ENCODE results near the gene SFSWAP.
"Not testable (repeated sequence)": the region's sequence is repeated elsewhere in the genome, so short reads cannot be mapped to it uniquely, and the experiment has no call there.

SFSWAP gene

DNA sequence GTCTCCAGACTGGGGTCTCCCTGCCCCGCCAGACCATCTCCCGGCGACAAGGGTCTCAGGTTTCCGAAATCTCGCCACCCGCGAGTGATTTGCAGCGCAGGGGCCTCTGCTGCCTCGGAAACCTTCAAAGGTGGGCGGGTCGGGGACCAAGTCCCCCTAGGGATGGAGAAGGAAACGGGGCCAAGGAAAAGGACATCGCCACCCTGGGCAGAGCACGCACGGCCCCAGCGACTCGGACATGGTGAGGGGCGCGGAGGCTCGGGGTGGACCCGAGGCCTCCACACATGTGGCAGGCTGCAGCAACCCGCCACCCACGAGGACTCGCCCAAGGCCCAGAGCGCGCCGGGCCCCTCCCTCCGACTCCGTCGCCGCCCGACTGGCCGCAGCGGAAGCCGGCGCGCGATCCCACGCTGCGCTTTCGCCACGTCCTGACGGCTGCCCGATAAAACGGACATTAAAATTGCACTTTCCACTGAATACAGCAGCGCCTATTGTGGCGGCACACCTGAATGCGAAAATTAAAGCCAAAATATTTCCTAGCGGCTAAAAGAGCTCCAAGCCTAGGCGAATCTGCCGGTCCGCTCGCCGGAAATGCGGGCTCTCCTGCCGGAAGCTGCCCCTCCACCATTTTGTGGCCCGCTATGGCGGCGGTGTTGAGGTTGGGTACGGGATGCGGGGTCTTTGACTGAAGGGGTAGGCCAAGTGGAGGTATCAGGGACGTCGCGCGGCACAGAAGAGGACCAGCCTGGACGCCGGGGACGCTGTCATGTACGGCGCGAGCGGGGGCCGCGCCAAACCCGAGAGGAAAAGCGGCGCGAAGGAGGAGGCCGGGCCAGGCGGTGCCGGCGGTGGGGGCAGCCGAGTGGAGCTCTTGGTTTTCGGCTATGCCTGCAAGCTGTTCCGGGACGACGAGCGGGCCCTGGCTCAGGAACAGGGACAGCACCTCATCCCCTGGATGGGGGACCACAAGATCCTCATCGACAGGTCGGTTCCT lies at the start of gene SFSWAP:
Gene SFSWAP, plus strand, starts transcription at position 627 of the 994 bp plus-strand sequence. Its CDS starts 140 bp downstream, at position 767.
- no peak for DNase-seq

GRCh38 chr12:131661170-131661985 lies 49.5 kb upstream of the SFSWAP start:
- not testable (repeated sequence) for DNase-seq

DNA sequence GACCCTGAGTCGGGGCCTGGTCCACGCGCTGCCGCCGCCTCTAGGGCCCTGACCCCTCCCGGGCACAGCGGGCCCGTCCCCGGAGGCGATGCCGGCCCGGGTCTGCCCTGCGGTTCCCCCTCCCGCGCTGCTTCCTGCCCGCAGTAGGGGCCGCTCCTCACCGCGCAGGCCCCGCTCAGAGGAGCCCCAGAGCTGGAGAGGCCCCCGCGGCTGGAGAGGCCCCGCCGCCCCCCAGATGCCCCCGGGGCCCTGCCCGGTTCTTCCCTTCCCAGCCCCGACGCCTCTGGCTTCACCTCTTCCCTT lies 49.0 kb upstream of the SFSWAP start:
- not testable (repeated sequence) for DNase-seq

DNA sequence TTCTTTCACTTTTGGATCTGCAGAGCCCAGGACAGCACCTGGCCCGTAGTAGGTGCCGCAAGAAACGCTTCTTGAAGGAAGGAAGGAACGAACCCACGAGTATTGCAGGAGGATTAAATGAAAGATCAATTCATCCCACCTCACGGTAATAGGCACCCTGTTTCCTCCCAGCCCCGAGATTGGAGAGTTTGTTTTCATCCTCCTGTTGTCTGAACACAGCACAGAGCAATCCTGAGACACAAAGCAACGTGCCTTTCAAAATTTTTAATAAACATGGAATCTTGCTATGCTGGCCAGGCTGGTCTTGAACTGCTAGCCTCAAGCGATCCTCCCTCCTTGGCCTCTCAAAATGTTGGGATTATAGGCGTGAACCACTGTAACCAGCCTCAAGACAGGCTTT lies 48.5 kb upstream of the SFSWAP start:
- DNase-seq = not testable (repeated sequence)

DNA sequence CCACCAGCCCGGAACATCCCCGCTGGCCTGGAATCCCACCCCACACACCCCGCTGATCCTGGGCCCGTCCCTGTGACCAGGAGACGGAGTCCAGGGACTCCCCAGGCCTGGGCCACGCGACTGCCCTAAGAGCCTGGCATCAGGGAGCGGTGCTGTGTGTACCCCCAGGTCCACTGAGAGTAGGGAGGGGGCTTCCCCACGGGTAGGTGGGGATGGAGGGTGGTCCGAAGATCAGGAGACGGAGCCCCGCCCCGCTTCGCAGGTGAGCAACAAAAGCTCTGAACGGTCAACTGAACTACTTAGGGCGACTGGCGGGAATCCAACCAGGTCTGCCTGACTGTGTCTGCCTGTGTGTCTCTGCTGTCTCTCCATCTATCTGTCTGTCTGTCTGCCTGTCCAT lies 45.2 kb upstream of the SFSWAP start:
- not testable (repeated sequence) for DNase-seq

DNA sequence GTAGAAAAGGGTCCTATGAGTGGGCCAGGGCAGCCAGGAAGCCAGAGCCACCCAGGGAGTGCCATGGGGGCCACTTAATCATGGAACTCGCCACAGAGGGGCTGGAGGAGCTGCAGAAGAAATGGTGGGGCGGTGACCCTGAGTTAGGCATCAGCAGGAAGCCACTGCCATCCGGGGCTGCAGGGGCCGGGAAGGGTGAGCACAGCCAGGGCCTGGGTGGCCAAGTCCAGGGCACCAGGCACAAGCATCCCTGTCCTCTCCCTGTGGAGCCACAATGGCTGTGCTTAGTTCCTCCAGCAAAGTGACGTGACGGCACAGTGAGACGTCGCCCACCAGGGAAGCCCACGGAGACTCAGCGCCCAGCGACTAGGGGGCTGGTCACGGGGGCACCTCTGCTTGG lies 44.4 kb upstream of the SFSWAP start:
- DNase-seq = not testable (repeated sequence)

GRCh38 chr12:131666978-131667601 lies 43.8 kb upstream of the SFSWAP start:
- DNase-seq = not testable (repeated sequence)

GRCh38 chr12:131671276-131671675 lies 39.6 kb upstream of the SFSWAP start:
- no peak for DNase-seq

GRCh38 chr12:131671871-131672270 lies 39.0 kb upstream of the SFSWAP start:
- no peak for DNase-seq

GRCh38 chr12:131672311-131672940 lies 38.5 kb upstream of the SFSWAP start:
- DNase-seq = no peak

GRCh38 chr12:131672941-131673887 lies 37.7 kb upstream of the SFSWAP start:
- DNase-seq = no peak

- DNase-seq = no peak
Observed at GRCh38 chr12:131673888-131674257, 37.0 kb upstream of the SFSWAP start.

GRCh38 chr12:131674373-131674772 lies 36.5 kb upstream of the SFSWAP start:
- no peak for DNase-seq

DNA sequence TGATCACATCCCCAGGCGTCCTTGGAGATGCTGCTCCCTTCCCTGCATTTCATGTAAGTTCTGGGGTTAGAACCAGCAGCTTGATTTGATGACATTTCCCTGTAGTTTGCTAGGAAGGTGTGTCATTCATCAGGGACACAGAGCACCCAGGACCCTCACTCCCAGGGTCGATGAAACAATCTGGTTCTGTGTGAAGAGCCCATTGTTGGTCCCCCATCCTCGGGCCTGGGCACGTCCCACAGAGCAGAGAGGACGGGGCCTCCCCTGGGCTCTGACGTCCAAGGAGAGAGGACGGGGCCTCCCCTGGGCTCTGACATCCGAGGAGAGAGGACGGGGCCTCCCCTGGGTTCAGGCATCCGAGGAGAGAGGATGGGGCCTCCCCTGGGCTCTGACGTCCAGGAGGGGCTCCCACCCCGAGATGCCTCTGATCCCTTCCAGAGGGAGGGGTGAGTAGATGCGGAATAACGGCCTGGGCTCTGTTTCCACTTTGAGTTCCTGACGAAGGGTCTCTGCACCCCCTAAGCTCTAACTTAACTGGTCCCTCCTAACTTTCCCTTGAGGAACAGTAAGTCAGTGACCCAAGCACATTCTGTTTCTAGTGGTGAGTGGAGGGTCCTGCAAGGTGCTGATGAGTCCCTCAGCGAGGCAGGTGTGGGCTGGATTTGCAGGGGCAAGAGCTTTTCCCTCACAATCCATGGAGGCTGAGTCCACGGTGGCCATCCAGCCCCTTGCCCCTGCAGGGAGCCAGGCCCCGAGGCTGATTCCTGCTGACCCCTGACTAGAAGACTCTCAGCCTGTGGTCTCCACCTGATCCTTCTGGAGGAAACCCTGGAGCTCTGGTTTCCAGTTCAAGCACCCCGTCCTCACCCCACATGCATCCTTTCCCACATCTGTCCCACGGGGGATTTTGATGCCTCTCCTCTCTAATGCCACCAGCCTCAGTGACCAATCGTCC lies 35.5 kb upstream of the SFSWAP start:
- DNase-seq = no peak

- DNase-seq = no peak
Observed at GRCh38 chr12:131676544-131676943, 34.3 kb upstream of the SFSWAP start.

DNA sequence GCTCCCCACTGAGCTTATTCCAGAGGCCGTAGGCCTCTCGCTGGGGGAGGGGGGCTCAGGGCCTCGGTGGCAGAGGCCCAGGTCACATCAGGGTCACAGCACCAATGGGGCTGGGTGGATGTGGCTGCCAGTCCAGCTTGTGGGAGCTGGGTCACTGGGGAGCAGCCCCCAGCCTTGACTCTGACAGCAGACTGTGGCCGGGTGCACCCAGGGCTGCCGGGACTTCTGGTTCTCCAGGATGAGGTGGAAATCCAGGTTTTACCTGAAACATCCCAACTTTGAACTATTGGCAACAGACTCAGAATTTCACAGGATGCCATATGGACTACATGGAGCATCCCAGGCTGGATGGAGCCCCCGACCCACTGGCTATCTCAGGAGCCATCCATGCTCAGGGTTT lies 33.8 kb upstream of the SFSWAP start:
- not testable (repeated sequence) for DNase-seq

DNA sequence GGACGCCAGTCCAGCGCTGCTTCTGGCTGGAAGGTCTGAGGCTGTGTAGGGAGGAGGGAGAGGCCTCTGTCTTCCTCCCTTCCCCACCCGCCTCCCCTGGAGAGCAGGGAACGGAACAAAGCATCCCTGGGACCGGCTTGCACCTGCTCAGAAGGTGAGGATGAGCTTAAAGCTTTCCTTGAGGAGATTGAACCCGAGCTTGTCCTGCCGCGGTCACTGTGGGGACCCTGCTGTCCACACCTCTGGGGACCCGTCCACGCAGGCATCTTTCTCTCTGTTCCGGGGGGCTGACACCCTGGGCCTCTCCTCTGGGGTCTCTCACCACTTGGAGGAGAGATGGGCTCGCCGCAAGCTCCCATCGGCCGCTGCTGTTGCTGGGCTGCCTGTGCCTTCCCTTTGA lies 33.2 kb upstream of the SFSWAP start:
- DNase-seq = no peak

GRCh38 chr12:131678389-131679181 lies 32.3 kb upstream of the SFSWAP start:
- DNase-seq = not testable (repeated sequence)

DNA sequence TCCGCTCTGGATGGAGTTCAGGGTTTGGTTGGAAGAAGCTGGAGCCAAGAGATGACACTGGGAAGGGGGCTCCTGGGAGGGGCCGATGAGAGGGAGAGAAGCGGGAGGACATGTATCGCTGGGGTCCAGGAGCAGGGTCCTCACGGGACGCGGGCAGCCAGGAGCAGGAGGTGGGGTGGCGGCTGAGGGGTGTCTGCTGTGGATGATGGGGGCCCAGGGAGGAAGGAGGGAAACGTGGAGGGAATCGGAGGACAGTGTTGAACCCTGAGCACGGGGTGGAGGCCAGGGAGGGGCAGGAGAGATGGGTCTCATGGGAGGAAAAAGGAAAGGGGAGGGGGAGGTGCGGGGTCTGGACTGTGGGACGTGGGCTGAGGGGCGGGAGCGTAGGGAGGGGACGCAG lies 31.7 kb upstream of the SFSWAP start:
- DNase-seq = not testable (repeated sequence)

DNA sequence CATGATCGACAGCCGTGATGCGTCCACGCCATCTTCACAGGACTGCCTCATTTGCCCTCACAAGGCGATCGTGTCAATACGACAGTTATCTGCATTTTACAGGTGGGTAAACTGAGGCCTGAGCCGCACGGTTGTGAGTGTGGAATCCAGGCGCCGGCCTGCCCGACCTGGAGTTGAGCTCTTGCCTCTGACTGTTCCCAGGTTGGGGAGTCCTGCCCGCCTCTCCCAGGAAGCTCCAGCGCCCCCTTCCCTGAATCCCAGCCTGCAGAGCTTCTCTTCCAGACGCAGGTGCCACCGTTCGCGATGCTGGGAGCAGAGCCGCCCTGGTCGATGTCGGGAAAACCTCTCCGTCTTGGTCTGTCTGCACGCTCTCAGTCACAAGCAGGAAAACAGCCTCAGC lies 31.1 kb upstream of the SFSWAP start:
- DNase-seq = not testable (repeated sequence)

All from NCI-H1436 treated with DMSO at 0.1 percent for 48 hours (cell line).